Osteoblast (primary cell): ENCODE results near the gene MCIDAS. TPM values are rescaled to one million over a fixed set of nuclear protein-coding genes. Genes with fewer than 3 reads are reported as not detected.

Source experiments
- DNase-seq: peaks from one replicate; pipeline ENCODE4 v3.0.0; 2011; ENCODE audit warnings: low spot score, mixed read lengths; ENCODE audit not compliant: insufficient read length; ENCODE audit errors: missing footprints
- H2AFZ ChIP-seq: 2 replicates; pipeline ENCODE4 v1.6.0; 2011; ENCODE audit warnings: mild to moderate bottlenecking, low read length
- H3K27ac ChIP-seq: 2 replicates; pipeline ENCODE4 v1.5.1; 2011; ENCODE audit warnings: mild to moderate bottlenecking, low read depth, low read length, moderate library complexity
- H3K27me3 ChIP-seq: 2 replicates; pipeline ENCODE4 v1.6.0; 2012; ENCODE audit warnings: mild to moderate bottlenecking, control low read depth, inconsistent platforms, low read length, moderate library complexity; ENCODE audit not compliant: insufficient read depth
- H3K36me3 ChIP-seq: 2 replicates; pipeline ENCODE4 v1.5.1; 2011; ENCODE audit warnings: mild to moderate bottlenecking, low read length, control low read depth, moderate library complexity; ENCODE audit not compliant: insufficient read depth
- H3K4me1 ChIP-seq: 2 replicates; pipeline ENCODE4 v1.5.1; 2011; ENCODE audit warnings: mild to moderate bottlenecking, low read length, control low read depth, moderate library complexity; ENCODE audit not compliant: insufficient read depth
- H3K4me2 ChIP-seq: 2 replicates; pipeline ENCODE4 v1.6.0; 2011; ENCODE audit warnings: mild to moderate bottlenecking, low read length; ENCODE audit not compliant: insufficient read depth
- H3K4me3 ChIP-seq: fragments of 200-600 bp; sonication (generic); 3 replicates; pipeline ENCODE4 v1.5.1; 2012; ENCODE audit warnings: mild to moderate bottlenecking, low read length, inconsistent platforms; ENCODE audit not compliant: insufficient read depth
- H3K79me2 ChIP-seq: 2 replicates; pipeline ENCODE4 v1.6.0; 2012; ENCODE audit warnings: mild to moderate bottlenecking, low read length, control low read depth, inconsistent platforms; ENCODE audit not compliant: insufficient read depth
- H3K9me3 ChIP-seq: 2 replicates; pipeline ENCODE4 v1.5.1; 2011; ENCODE audit warnings: low read depth, low read length, control low read depth
- H4K20me1 ChIP-seq: 2 replicates; pipeline ENCODE4 v1.6.0; 2012; ENCODE audit warnings: mild to moderate bottlenecking, low read length, control low read depth; ENCODE audit not compliant: insufficient read depth
- total RNA-seq: library from RNA; depleted of rRNA; stranded (reverse); fragments of >200 nt; gene quantifications from 2 replicates; pipeline ENCODE4 v1.2.3, GENCODE V29; 2012
- TF ChIP-seq, protein P1 (sequence below): IDR thresholded peaks from 2 replicates; pipeline ENCODE4 v1.5.1; 2011; ENCODE audit warnings: mild to moderate bottlenecking, low read depth, low read length, moderate library complexity; ENCODE audit errors: extremely low read depth

The MCIDAS gene
- total RNA-seq, 1 donor: under 0.01 TPM

DNA sequence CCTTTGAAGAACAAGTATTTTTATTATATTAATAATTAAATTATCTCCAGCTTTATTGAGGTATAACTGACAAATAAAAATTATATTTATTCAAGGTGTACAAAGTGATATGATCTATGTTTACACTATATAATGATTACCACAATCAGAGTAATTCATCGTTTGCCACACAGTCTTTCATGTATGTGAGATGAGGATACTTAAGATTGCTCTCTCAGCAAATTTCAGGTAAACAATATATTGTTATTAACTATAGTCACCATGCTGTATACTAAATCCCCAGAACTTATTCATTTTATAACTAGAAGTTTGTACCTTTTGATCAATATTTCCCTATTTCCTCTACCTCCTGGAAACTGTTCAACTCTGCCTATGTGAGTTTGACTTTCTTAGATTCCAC is 22.9 kb upstream of the MCIDAS start:
- no peak for DNase-seq
- H3K9me3 ChIP-seq: no peaks in the 10 kb centered on the region
- TF ChIP-seq, protein P1, sequence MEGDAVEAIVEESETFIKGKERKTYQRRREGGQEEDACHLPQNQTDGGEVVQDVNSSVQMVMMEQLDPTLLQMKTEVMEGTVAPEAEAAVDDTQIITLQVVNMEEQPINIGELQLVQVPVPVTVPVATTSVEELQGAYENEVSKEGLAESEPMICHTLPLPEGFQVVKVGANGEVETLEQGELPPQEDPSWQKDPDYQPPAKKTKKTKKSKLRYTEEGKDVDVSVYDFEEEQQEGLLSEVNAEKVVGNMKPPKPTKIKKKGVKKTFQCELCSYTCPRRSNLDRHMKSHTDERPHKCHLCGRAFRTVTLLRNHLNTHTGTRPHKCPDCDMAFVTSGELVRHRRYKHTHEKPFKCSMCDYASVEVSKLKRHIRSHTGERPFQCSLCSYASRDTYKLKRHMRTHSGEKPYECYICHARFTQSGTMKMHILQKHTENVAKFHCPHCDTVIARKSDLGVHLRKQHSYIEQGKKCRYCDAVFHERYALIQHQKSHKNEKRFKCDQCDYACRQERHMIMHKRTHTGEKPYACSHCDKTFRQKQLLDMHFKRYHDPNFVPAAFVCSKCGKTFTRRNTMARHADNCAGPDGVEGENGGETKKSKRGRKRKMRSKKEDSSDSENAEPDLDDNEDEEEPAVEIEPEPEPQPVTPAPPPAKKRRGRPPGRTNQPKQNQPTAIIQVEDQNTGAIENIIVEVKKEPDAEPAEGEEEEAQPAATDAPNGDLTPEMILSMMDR: no peak
- H3K27ac ChIP-seq: no peak overlapping the region
- no peaks in the 10 kb centered on the region for H3K4me1 ChIP-seq
- no peaks in the 10 kb centered on the region for H3K79me2 ChIP-seq
- no peak overlapping the region for H3K4me2 ChIP-seq
- H3K27me3 ChIP-seq: no peaks in the 10 kb centered on the region
- no peaks in the 10 kb centered on the region for H4K20me1 ChIP-seq
- no peak overlapping the region for H3K4me3 ChIP-seq
- no peak overlapping the region for H2AFZ ChIP-seq
- no peaks in the 10 kb centered on the region for H3K36me3 ChIP-seq

DNA sequence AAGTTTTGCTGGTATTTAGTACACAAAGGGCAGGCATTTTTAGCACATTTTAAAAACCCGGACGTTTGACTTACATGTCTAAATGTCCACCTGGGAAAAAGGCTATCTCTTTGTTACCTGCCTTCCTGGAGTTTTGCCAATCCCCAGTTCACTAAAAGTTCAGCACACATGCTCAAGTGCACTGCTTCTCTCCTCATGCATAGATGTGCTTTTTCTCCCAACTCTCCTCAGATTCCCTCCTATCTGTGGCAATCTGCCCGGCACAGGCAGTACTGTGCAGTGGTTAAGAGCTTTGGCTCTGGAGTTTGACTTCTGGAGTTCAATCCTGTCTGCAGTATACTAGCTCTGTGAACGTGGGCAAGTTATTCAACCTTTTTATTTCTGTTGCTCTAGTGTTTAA is 14.6 kb upstream of the MCIDAS start:
- peaks cover 4% of the 10 kb centered on the region for H3K27me3 ChIP-seq
- H3K4me1 ChIP-seq: no peaks in the 10 kb centered on the region
- H3K79me2 ChIP-seq: no peaks in the 10 kb centered on the region
- H4K20me1 ChIP-seq: no peaks in the 10 kb centered on the region
- H3K4me3 ChIP-seq: no peak overlapping the region
- DNase-seq: no peak
- no peaks in the 10 kb centered on the region for H3K36me3 ChIP-seq
- no peak overlapping the region for H3K4me2 ChIP-seq
- H3K27ac ChIP-seq: no peak overlapping the region
- no peaks in the 10 kb centered on the region for H3K9me3 ChIP-seq
- no peak overlapping the region for H2AFZ ChIP-seq
- TF ChIP-seq, protein P1: no peak

DNA sequence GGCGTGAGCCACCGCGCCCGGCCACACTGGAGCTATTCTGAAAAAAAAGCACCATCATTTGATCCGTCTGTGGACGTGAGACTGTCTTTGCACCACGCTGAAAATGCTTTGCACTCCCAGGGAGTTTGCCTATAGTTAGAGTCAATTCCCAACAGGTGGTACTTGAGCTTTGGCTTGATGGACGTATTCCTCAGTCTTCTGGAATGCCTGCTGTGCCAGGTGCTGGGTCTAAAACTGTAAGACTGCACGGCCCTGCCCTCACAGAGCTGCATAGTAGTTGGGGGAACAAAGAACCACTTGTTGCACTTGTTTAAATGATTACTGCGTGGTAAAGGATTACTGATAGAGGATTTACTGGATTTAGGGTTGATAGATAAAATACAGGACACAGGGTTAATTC is 9.7 kb upstream of the MCIDAS start:
- Histone ChIP-seq H3K36me3 (no peaks in the 10 kb centered on the region), H3K4me1 (peaks cover 13% of the 10 kb centered on the region), H3K4me3 (no peak overlapping the region), H4K20me1 (no peaks in the 10 kb centered on the region), H3K27me3 (peaks cover 17% of the 10 kb centered on the region), H3K79me2 (no peaks in the 10 kb centered on the region), H2AFZ (no peak overlapping the region), H3K27ac (no peak overlapping the region), H3K4me2 (no peak overlapping the region), H3K9me3 (no peaks in the 10 kb centered on the region)
- TF ChIP-seq, protein P1: no peak
- no peak for DNase-seq

GRCh38 chr5:55234121-55234700 is 7.1 kb upstream of the MCIDAS start:
- TF ChIP-seq, protein P1: no peak
- Histone ChIP-seq H3K9me3 (no peaks in the 10 kb centered on the region), H3K79me2 (no peaks in the 10 kb centered on the region), H3K27ac (no peak overlapping the region), H3K36me3 (no peaks in the 10 kb centered on the region), H2AFZ (peak overlapping the region; percentile 93), H4K20me1 (no peaks in the 10 kb centered on the region), H3K27me3 (peaks cover 41% of the 10 kb centered on the region), H3K4me2 (peak overlapping the region; percentile 91), H3K4me3 (peak overlapping the region; percentile 78), H3K4me1 (peaks cover 17% of the 10 kb centered on the region)
- peak; percentile 81 for DNase-seq
